Stimulated activated CD4-positive, alpha-beta T cell treated with anti-CD3 and anti-CD28 coated beads, Interleukin-1b, Interleukin-23, amount 100 ng/mL, for 1 hour (primary cell): ENCODE measurements around the gene MRPS22.

Experiments used
- DNase-seq, 2 donors: peaks; one replicate each; pipeline ENCODE4 v3.0.0-alpha.2; 2020; ENCODE audit warnings: low read depth in 2 of 2

Gene MRPS22

DNA sequence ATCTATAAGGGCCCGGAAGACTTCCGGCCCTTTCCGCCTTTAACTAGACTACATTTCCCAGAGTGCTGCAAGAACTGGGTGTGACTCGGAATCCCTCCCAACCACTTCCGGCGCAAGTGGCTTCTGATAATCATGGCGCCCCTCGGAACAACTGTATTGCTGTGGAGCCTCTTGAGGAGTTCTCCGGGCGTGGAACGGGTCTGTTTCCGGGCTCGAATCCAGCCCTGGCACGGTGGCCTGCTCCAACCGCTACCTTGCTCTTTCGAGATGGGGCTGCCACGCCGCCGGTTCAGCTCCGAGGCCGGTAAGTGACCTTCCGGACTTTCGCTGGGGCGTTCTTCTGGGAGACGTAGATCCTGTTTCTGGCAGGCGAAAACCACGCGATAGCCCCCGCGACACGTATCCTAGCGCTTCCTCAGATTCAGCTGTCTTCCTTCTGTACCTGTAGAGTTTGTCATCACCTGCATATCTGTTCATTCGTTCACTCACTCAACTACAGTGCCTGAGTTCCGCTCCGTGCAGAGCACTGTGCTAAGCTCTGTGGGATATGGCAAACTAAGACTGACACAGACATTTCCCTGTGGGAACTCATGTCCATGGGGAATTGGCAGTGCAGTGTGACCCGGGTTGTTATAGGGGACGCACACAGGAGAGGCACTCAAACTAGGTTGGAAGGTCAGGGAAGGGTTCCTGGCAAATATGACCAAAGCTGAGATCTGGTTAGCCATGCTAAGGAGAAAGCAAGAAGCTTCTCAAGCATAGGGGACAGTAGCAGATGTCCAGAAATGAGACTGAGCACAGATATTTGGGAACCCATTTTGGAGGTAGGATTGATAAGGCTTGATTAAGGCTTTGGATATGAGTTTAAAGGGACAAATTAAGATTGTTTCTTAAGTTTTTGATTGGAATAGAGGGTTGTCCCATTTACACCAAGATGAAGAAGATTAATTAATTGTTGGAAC lies at the start of gene MRPS22:
MRPS22 (plus strand) TSS at position 126 of the 962 bp plus-strand sequence; CDS start at position 133, 7 bp downstream.
- DNase-seq, result peak; percentile 37 to 50

DNA sequence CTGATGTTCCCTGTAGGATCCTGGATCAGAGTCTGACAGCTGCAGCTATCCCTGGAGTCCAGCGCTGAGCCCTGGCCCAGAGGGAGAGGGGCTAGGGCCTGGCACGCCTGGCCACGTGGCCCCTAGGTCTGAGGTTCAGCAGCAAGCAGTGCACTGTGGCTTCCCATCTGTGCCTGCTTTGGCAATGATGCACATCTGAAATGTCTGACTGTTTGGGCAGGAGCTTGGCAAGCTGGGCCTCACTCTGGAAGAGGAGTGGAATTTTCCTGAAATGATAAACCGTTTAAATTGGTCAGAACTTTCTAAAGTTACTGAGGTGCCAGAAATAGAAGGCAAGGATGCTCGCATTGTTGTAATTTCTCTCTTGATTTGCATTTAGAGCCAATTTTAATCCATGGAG lies 48.8 kb upstream of the MRPS22 start:
- DNase-seq, result no peak

DNA sequence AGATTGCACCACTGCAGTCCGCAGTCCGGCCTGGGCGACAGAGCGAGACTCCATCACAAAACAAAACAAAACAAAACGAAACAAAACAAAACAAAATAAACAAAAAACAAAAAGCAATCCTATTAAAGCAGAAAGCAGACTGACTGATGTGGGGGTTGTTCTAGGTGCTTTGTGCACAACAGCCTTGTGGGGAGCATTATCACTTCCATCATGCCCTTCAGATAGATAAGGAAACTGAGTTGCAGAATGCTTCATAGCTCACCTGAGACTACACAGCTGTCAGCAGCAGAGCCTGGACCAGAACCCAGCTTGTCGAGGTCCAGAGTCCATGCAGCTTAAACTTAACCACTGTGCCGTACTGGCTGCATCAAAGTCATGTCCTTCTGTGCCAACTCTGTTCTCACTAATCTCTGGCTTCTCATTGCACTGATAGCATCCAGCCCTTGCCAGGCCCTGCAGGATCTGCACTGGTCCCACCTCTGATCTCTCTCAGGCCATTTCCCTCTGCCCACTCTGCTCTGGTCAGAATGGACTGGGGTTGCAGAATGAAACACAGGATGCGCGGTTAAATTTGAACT lies 47.6 kb upstream of the MRPS22 start:
- no peak for DNase-seq

DNA sequence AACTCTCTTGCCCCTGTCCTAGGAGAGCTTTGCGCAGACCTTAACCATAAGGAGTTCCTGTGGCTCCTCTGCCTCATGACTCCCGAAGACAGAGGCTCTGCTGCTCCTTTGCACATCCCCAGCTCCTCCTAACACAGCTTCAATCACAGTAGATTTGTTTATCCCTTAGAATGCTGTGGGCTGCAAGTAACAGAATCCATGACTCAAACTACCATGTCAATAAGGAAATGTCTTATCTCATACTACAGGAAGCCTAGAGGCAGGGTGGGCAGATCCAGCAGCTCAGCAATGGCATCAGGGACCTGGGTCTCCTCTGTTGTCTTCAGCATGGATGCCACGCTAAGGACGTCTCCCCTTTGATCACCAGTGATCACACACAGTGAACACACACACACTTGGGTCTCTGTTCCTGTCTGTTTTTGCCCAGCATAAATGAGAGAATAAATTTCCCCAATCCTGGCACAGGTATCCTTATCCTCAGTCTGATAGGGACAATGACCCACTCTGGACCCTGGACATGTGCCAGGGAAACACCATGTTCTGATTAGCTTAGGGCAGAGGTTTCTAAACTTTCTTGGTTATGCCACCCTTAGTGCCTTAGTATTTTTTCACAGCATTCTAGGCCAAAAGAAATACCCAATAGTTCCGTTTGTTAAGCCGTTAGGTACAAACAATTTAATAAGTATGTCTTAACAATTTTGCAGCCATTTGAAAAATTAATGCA lies 46.1 kb upstream of the MRPS22 start:
- no peak for DNase-seq

DNA sequence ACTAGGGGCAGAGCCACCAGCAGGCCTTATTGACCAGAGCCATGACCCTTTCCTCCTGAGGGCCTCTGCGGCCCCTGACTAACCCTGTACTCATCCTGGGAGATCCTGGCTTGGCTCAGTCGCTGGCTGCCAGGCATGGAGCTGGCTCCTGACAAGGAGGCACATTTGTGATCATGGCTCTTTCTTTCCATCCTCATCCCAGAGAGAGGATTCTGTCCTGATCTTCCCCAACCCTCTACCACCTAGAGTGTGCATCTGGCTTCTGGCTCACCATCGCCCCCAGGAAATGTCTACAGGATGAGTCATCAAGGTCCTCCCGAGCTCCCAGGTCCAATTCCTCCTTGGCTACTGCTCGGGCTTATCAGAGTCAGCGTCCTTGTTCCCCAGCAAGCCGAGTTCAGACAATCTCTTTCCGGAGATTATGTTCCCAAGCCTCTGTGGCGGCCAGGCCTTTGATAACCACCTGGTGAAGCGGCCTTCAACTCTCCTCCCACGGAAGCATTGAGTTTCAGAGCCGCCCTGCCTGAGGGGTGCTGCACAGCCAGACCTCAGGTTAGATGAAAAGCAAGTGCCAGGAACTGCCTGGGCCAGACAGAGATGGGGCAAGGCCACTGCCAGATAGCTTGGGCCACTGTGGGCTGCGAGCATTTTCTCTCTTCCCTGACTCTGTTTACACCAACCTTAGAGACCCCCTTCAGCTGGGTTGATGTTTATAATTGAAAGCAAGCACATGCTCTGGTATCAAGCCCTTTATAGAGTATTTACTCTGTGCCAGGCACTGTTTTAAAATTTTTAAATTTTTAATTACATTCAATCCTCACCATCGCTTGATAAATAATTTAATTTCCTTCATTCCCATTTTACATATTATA lies 44.3 kb upstream of the MRPS22 start:
- DNase-seq, result no peak

DNA sequence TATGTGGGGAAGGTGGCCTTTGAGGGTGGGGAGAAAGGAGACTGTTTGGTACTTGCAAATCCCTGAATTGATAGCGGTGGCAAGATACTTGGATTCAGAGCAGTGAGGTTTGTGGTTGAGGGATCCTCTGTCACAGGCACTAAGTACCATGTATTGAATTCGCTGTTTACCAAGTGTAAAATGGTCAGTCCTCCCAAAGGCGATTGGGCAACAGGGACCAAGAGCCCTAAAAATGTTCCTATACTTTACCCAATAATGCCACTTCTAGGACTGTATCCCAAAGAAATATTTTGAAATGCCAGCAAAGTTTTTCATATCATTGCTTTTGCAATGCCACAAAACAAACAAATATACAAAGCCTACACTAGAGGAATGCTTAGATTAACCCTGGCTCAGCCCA lies 43.4 kb upstream of the MRPS22 start:
- DNase-seq, result no peak

DNA sequence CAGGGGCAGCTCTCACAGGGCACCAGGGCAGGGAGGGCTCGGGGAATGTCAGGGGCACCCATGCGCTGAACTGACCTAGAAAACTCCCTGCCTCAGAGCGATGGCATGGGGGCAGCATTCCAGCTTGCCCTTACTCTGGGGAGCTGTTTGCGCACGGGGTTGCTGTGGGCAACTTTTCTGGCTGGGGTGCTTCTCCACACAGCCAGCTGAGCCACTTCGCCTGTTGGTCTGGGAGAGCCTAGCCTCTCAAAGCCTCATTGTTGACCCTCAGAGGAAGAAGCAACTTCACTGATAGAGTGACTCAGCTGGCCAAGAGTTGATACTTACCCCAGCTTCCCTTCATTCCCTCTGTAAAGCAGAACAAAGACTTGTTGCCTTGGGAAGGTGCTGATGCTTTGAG lies 42.6 kb upstream of the MRPS22 start:
- DNase-seq, result no peak

DNA sequence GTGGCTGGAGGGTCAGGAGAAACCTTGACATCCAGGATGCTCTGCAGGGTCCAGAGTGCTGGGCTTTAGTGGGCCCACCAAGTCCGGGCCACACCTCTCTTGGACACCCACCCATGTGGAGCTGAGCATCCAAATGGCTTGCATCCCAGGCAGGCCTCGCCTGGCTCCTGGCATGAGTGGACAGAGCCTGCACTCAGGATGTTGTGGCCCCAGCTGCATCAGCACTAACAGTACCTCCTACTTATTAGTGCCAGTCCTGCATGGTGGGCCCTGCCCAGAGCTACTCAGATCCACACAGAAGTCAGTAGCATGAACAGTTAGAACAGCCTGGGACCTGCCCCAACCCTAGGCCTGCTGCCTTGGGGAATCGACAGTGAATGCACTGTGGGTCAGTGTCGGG lies 42.2 kb upstream of the MRPS22 start:
- no peak for DNase-seq

DNA sequence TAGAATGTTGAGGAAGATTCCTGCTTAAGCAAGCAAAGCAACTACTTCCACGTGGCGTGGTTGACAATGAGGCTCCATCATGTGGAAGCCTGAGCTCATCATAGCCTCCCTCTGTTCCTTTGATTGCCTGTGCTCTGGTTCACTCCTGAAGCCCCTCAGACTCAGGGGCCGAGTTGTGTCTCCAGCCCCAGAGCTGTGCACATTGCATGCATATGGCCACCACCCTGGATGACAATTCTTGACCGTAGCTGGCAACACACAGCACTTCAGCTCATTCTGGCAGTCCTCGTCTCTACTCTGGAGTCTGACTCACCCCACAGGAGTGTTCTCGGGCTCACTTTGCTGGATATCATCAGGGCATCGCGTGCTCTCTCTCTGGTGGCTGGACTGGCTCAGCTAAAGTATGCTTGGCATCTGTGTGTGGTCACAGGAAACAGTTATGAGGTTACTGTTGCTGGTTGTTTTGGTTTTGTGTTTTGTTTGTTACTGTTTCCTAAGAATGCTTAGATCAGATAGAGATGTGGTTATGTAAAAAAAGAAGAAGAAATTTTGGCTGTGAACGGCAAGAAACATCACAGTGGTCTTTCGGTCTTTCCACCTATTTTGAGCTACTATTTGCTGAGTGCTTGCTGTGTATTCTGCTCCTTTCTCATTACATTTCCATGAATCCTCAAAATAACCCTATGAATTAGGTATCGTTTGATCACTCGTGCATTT lies 41.6 kb upstream of the MRPS22 start:
- DNase-seq, result no peak

DNA sequence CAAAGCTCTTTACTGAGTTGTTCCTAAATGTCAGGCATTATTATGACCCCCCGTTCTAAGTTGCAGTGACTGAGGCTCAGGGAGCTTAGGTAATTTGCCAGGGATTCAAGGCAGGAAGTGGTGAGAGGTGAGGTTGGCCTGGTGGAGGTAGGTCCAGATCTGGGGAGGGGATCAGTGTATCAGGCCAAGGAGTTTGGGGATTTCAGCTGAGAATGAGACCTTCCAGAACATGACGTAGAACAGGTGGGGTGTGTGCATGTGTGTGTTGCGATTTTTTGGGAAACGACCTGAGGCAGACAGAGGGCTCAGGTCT lies 41.1 kb upstream of the MRPS22 start:
- no peak for DNase-seq

DNA sequence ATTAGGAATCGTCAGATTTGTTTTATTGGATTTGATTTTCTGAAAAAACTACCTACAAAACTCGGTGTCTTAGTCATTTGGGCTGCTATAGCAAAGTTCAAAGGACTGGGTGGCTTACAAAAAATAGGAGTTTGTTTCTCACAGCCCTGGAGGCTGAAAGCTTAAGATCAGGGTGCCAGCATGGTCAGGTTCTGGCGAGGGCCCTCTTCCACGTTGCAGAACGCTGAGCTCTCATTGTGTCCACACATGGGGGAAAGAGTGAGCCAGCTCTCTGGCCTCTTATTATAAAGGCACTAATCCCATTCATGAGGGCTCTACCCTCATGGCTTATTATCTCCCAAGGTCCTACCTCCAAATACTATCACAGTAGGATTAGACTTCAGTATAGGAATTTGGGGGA lies 40.6 kb upstream of the MRPS22 start:
- DNase-seq, result no peak

DNA sequence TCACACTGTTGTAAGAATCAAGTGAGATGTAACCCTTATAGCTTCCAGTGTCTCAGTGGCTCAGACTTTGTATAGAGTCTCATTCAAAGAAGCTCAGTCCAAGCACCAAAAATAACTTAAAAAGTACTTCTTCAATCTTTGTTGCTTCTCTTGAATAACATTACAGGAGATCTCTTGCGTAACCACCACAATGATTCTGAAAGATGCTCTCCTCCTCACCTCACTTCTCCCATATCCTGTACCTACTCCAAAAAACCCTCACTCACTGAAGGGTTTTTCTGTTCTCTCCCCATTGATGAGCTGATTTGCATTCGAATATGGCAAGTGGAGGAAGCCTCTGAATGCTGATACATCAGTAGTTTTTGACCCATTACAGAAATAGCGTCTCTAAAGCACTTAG lies 39.4 kb upstream of the MRPS22 start:
- DNase-seq, result no peak

DNA sequence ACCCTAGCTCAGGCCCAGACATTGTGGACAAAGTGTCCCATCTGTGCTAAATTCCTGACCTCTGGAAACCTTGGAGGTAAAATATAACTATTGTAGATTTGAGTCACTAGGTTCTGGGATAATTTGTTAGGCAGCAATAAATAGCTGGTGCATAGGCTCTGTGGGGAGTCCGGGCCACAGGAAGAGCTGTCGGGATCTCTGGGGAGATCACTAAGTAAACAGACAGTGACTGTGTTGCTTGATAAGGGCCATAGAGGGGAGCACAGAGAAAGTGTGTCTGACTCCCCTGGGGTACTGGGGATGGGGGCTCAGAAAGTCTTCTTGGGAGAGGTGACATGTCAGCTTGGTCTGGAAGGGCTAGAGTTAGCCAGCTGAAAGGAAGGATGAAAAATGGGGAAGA lies 37.7 kb upstream of the MRPS22 start:
- no peak for DNase-seq

DNA sequence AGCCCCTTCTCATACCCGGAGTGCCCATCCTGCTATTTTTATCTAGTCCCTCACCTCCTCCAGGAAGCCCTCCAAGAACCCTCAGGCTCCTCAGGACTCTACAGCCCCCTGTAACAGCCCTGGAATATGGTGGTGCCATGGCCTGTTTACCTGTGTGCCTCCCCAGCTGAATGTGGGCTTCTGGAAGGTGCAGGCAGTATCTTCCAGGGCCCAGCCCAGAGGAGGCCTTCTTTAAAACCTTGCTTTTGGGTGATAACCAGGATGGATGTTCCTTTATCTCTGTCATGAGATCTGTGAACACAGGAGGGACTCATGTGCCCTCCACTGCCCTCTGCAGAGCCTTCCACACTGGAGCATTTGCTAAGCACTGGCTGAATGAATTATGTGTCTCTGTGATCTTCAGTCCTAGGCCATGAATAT lies 36.7 kb upstream of the MRPS22 start:
- DNase-seq, result no peak

DNA sequence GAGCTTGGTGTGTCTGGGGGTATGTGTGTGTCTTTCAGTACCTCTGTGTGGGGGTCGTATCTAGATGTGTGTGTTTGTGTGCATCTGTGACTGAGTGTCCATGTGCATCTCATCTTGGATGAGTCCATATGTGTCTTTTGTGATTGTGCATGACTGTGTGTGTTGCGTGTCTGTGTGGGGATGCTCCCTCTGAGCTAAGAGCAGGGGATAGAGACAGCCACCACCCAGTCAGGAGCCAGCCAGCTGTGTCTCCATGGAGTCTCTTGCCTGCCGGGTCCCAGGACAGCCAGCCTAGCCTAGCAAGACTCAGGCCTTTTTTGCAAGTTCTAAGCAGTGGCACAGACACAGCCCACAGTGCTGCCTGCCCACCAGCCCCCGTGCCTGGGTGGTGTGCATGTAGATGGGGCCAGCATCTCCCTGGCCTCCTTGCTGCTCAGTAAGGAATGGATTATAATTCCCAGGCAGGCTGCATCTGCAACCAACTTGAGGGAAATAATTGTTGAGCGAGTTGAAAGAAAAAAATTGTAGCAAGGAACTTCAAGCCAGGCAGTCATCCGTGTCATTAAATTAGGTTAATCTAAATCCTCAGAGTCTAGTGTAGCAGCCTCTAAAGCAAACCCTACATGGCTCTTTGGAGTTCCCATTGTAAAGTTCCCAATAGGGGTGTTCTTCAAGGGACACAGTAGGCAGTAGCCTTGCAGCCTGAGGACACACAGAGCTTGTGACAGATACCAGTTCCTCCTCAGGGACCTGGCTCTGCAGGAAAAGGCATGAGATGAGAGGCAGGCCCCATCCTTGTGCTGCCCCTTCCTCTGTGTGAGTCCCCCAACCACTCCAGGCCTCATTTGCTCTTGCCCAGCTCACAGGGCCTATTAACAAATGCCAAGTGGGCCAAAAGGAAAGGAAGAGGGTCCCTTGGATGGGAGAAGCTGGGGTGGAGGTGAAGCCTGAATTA lies 35.9 kb upstream of the MRPS22 start:
- DNase-seq, result no peak

DNA sequence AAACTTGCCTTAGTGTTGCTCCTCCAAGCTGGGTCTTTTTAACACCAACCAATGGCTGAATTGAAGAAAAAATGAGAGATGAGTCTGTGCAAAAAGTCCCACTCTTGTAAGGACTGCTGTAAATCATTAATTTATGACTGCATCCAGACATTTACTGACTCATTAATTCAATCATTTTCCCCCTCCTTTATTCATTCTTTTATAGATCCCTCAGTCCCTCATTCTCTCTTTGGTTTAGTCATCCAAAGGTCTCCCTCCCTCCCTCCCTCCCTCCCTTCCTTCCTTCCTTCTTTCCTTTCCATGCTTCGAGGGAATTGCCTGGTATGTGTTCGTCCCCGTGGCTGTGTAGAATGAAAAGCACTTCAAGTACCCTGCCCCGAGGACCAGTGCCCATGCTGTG lies 35.3 kb upstream of the MRPS22 start:
- DNase-seq, result no peak

DNA sequence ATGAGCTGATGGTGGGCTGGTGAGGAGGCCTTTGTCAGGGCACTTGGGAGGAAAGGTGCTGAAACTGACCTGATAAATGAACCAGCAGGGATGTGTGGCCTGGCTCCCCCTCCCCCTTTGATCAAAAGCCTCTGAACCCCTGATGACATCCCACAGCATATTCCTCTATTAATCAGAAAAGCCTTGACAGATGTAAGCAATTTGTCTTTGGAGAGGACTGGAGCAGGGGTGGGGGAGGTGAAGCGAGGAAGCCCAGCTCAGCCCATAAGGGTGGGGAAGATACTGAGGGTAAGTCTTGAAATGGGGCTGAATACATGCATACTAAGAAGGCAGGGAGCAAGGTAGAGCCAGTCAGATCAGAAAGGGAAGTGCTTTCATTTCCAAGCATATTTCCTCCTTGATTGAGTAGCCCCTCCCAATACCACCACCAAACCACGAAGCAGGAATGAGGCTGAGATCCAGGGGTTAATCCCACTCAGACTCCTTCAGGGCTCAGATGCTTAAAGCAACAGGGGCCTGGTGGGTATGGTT lies 34.7 kb upstream of the MRPS22 start:
- no peak for DNase-seq

DNA sequence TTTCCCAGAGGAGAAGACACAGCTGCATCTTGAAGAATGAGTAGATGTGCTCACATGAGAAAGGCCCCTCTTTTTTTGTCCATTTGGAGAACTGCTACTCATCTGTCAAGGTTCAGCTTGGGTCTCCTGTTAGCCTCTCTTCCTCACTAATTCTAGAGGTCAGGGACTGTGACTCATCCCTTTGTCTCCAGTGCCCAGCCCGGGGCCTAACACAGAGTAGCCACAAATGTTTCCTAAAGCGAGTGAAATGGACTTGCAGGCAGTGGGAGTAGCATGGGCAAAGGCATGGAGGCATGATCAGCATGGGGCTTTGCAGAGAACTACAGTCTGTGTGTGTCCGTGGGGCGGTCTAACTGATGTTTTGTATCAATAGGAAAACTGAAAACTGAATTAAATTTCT lies 33.9 kb upstream of the MRPS22 start:
- no peak for DNase-seq

DNA sequence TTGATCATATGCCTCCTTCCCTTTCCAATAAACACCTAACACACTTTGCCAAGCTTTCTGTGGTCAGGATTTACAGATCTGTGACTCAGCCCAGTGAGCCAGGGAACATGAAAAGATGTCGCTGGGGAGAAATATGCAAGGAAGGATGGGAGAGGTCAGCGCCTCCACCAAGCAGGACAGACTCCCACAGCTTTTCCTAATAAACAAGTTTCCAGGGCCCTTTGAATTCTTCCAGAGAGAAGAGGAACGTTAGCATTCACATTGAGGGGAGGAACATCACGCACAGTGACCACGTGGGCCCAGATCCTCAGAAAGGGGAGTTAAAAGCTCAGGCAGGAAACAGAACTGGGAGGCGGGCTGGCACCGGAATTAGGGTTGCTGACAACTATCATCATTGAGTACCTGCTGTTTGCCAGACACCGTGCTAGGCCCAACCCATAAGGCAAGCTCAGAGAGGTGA lies 33.3 kb upstream of the MRPS22 start:
- DNase-seq, result no peak

DNA sequence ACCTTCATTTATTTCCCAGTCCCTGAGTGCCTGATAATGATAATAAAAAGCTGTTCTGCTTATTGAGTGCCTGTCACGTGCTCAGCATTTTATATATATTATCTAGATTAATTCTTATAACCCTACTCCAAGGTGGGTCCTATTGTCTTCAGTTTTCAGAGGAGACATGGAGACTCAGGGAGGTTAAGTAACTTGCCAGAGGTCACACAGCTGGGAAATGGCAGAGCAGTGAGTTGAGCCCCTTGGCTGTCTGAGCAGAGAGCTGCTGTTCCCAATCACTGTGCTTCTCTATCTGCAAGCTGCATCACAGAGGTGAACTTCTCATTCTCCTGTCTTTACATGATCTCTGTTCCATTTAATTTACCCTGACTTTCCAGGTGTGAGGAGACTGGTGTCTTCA lies 32.3 kb upstream of the MRPS22 start:
- DNase-seq, result no peak
